ENCODE data around the gene KAZN.

The KAZN gene

GRCh38 chr1:14590411-14591180, 7.9 kb upstream of the KAZN start:
- no peak for DNase-seq (ENCODE audit: low spot score)

GRCh38 chr1:14591600-14591999, 6.9 kb upstream of the KAZN start:
- DNase-seq (ENCODE audit: low spot score) = no peak

- no peak for DNase-seq (ENCODE audit: low spot score)
Observed at GRCh38 chr1:14592004-14592631, 6.4 kb upstream of the KAZN start.

GRCh38 chr1:14593302-14593701, 5.2 kb upstream of the KAZN start:
- DNase-seq (ENCODE audit: low spot score) = no peak

- no peak for DNase-seq (ENCODE audit: low spot score)
Observed at GRCh38 chr1:14594045-14594444, 4.4 kb upstream of the KAZN start.

GRCh38 chr1:14596591-14596990, 1.9 kb upstream of the KAZN start:
- DNase-seq (ENCODE audit: low spot score) = no peak

- no peak for DNase-seq (ENCODE audit: low spot score)
Observed at GRCh38 chr1:14597343-14598006, 1.0 kb upstream of the KAZN start.

GRCh38 chr1:14598007-14598497, 433 bp upstream of the KAZN start:
- DNase-seq (ENCODE audit: low spot score) = no peak

GRCh38 chr1:14599183-14599791, 802 bp downstream of the KAZN start:
- no peak for DNase-seq (ENCODE audit: low spot score)

GRCh38 chr1:14599800-14600199, 1.3 kb downstream of the KAZN start:
- no peak for DNase-seq (ENCODE audit: low spot score)

GRCh38 chr1:14600405-14601112, 2.1 kb downstream of the KAZN start:
- no peak for DNase-seq (ENCODE audit: low spot score)

GRCh38 chr1:14602136-14602535, 3.7 kb downstream of the KAZN start:
- no peak for DNase-seq (ENCODE audit: low spot score)

- DNase-seq (ENCODE audit: low spot score) = no peak
Observed at GRCh38 chr1:14603645-14604044, 5.2 kb downstream of the KAZN start.

- DNase-seq (ENCODE audit: low spot score) = no peak
Observed at GRCh38 chr1:14604414-14604813, 5.9 kb downstream of the KAZN start.

GRCh38 chr1:14605945-14606344, 7.5 kb downstream of the KAZN start:
- no peak for DNase-seq (ENCODE audit: low spot score)

- no peak for DNase-seq (ENCODE audit: low spot score)
Observed at GRCh38 chr1:14606632-14607031, 8.1 kb downstream of the KAZN start.

- DNase-seq (ENCODE audit: low spot score) = no peak
Observed at GRCh38 chr1:14607295-14607694, 8.8 kb downstream of the KAZN start.

- DNase-seq (ENCODE audit: low spot score) = no peak
Observed at GRCh38 chr1:14608308-14608707, 9.8 kb downstream of the KAZN start.

- no peak for DNase-seq (ENCODE audit: low spot score)
Observed at GRCh38 chr1:14610761-14611160, 12.3 kb downstream of the KAZN start.

GRCh38 chr1:14611792-14612191, 13.3 kb downstream of the KAZN start:
- no peak for DNase-seq (ENCODE audit: low spot score)

- DNase-seq (ENCODE audit: low spot score) = no peak
Observed at GRCh38 chr1:14612256-14612655, 13.8 kb downstream of the KAZN start.

GRCh38 chr1:14613926-14614325, 15.4 kb downstream of the KAZN start:
- no peak for DNase-seq (ENCODE audit: low spot score)

Measured in HuH-7.5 (cell line).